AG04449 (cell line): ENCODE measurements around the gene USP40.

ENCODE experiments used
- CTCF ChIA-PET: fragments of 350-600 bp; formaldehyde crosslinking; extraction: SDS; loops from one replicate; lab custom pipeline; 2021; ENCODE audit warnings: antibody characterized with exemption; lab: Yijun Ruan, JAX
- POLR2A ChIA-PET: fragments of 400-600, 350-600 bp; formaldehyde crosslinking; extraction: SDS; loops from one replicate; lab custom pipeline; 2020; ENCODE audit warnings: antibody characterized with exemption, inconsistent platforms; lab: Yijun Ruan, JAX
- DNase-seq: peaks from one replicate; pipeline ENCODE4 v3.0.0-alpha.2; 2010; ENCODE audit warnings: low read depth, low spot score
- H3K4me3 ChIP-seq: 2 replicates; pipeline ENCODE4 v1.5.1; 2011; ENCODE audit warnings: low read depth, mild to moderate bottlenecking, control low read depth, low read length
- TF ChIP-seq, protein P1 (sequence below): IDR thresholded peaks from one replicate; pipeline ENCODE4 v1.5.1; 2011; ENCODE audit warnings: mild to moderate bottlenecking, moderate library complexity, low read length, control low read depth, inconsistent platforms; ENCODE audit not compliant: insufficient read depth; ENCODE audit errors: missing control alignments

USP40 gene

DNA sequence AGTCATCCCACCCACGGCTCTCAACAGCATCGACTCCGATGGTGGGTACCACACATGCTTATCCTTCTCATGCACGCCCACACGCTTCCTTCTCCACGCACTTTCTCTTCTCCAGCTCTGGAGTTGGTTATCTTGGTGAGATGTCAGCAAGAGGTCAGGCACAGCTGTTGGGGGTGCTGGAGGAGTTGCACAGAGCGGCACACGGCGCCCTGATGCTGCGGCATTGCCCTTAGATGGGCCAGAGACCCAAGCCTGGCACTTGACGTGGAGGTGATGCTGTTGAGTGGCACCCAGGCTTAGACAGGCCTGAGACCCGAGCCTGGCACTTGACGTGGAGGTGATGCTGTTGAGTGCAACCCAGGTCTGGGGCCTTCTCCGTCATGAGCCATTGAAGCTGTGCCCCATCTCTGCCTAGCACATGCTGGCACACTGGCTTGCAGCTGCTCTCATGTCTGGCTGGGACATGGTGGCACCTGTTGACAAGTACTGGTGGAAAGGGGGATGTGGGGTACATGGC is 129.1 kb downstream of the USP40 start:
- TF ChIP-seq, protein P1, sequence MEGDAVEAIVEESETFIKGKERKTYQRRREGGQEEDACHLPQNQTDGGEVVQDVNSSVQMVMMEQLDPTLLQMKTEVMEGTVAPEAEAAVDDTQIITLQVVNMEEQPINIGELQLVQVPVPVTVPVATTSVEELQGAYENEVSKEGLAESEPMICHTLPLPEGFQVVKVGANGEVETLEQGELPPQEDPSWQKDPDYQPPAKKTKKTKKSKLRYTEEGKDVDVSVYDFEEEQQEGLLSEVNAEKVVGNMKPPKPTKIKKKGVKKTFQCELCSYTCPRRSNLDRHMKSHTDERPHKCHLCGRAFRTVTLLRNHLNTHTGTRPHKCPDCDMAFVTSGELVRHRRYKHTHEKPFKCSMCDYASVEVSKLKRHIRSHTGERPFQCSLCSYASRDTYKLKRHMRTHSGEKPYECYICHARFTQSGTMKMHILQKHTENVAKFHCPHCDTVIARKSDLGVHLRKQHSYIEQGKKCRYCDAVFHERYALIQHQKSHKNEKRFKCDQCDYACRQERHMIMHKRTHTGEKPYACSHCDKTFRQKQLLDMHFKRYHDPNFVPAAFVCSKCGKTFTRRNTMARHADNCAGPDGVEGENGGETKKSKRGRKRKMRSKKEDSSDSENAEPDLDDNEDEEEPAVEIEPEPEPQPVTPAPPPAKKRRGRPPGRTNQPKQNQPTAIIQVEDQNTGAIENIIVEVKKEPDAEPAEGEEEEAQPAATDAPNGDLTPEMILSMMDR = no peak
- H3K4me3 ChIP-seq = no peak overlapping the region
- no peak for DNase-seq
- POLR2A ChIA-PET = no interaction called here
- CTCF ChIA-PET = interaction anchor here (1.0 to 10.7 kb wide), 4 partner anchors 12 to 84 kb away, joined by 3 to 117 read pairs (median 29); no protein-coding TSS in a partner anchor

DNA sequence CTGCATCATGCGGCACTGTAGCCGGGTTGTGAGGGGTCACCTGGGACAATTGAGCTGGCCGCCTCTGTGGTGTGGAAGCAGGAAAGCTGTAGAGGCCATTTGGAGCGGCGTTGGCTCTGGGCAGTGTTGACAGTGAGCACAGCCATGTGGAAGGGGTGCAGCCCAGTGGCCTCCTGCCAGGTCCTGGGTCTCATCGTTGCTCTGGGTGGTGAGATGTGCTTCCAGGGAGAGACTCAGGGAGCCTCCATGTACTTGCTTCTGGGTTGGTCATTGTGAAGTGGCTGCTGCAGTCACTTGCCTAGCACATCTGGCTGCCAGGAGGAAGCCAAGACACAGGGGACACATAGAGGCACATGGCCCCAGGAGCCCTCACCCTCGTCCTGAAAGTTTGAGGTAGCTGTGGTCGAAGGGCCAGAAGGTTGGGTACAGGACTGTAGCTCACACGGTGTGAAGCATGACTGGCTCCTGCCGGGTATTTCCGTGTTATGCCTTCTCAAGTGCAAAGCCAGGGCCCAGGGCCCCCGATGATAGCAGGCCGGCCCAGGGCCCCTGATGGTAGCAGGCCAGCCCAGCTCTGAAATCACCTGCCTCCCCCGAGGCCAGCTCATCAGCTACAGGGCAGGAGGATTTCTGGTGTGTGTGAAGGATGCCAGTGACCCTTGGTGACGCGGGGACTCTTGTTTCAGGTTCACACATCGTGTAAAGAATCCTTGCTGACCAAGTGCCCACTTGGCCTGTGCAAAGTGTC is 129.7 kb downstream of the USP40 start:
- no peak for DNase-seq
- H3K4me3 ChIP-seq = no peak overlapping the region
- ChIA-PET POLR2A (no interaction called here), CTCF (interaction anchor here (1.0 to 10.7 kb wide), 4 partner anchors 7 to 83 kb away, joined by 3 to 117 read pairs (median 52); no protein-coding TSS in a partner anchor)
- TF ChIP-seq, protein P1 = no peak

DNA sequence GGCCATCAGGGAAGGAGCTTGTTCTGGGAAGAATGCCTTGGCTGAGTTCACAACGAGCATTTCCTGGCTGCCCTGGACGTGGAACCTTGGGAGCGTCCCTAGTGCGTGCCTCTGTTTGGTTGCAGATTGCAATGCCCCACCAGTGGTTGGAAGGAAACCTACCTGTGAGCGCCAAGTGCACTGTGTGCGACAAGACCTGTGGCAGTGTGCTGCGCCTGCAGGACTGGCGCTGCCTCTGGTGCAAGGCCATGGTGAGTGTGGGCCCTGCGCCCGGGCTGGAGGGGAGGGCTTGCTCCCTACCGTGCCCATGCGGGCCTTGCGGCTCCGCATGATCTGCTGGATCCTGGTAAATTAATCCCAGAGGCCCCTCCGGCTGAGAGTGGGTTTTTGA is 130.4 kb downstream of the USP40 start:
- CTCF ChIA-PET = interaction anchor here (6.0 to 10.7 kb wide), 3 partner anchors 8 to 32 kb away, joined by 48 to 117 read pairs (median 55); no protein-coding TSS in a partner anchor
- DNase-seq = no peak
- TF ChIP-seq, protein P1 = no peak
- POLR2A ChIA-PET = no interaction called here
- H3K4me3 ChIP-seq = no peak overlapping the region

DNA sequence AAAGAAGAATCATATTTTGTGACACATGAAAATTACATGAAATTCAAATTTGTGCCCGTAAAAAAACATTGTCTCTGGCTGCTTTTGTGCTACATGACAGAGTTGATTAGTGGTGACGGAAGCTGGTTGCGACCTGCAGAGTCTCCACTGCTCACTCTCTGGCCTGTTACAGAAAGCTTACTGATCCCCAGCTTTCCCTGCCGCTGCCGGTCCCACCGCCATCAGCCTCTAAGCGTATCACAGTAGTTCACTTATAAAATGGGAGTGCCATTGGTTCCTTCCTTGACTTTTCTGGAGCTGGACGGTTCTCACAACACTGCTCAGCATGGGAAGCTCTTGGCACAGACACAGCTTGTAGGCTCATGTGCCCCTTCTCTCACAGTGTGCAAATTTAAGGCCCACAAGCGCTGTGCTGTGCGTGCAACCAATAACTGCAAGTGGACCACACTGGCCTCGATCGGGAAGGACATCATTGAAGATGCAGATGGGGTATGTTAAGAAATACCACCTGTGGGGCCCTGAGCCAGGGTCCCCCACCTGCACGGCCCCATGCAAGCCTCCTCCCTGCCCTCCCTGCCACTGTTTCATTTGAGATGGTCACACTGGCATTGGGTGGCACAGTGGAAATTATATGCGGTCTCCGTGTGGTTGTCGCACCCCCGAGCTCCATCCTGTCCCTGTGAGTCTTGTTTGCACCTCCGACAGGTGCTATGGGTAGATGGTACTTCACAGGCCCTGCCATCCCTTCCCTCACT is 131.0 kb downstream of the USP40 start:
- CTCF ChIA-PET = interaction anchor here (1.0 to 10.7 kb wide), 4 partner anchors 8 to 32 kb away, joined by 3 to 117 read pairs (median 52); no protein-coding TSS in a partner anchor

DNA sequence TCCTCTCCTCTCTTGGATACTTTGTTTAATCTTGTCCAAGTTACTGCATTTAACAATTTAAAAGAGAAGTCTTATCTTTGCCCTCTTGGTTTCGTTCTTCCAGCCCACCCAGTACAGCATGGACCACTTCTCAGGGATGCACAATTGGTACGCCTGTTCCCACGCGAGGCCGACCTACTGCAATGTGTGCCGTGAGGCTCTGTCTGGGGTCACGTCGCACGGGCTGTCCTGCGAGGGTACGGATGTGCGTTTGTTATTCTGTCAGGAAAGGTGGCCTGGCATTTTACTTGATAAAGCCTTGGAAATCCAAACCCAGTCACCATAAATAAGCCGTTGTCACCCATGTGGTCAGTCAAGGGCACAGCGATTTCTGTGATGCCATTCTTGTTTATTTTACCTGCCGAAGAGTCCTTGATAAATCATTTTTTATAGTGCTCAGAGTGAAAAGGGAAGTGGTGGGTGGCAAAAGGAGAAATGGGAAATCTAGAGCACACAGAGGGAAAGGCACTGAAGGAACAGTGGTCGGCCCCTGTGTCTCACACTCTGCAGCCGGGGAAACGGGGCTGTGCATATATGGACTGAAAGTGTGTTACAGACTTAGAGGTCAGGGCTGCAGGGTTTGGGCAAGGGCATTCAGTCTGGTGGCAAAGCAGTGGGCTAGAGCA is 131.8 kb downstream of the USP40 start:
- CTCF ChIA-PET = interaction anchor here (1.0 to 10.7 kb wide), 6 partner anchors 7 to 31 kb away, joined by 3 to 117 read pairs (median 26); no protein-coding TSS in a partner anchor
- POLR2A ChIA-PET = no interaction called here
- no peak for DNase-seq
- TF ChIP-seq, protein P1 = no peak
- H3K4me3 ChIP-seq = no peak overlapping the region

More for the DNA sequence above, 131.0 kb downstream of the USP40 start:
- TF ChIP-seq, protein P1 = no peak
- POLR2A ChIA-PET = no interaction called here
- no peak for DNase-seq
- H3K4me3 ChIP-seq = no peak overlapping the region
